Measurements from ENCODE around the gene CPE.

GRCh38 chr4:165454426-165454825, 75.6 kb downstream of the CPE start:
- TF ChIP-seq CTCF (IDR thresholded peaks at IDR 0.05): no peak
- no peak for TF ChIP-seq EP300 (IDR thresholded peaks at IDR 0.05)

Data from tibial nerve (tissue), 4 donors.